Activated B cell treated with CpG ODN at 0.5 μM for 24 hours (primary cell): ENCODE data around the gene HAGHL. TPM values are rescaled to one million over a fixed set of nuclear protein-coding genes. Genes with fewer than 3 reads are reported as not detected.

Experiments used
- ATAC-seq: fragments of 200-7000 bp; cut with Tn5 transposase; one replicate; pipeline ENCODE4 v1.10.0; 2021; ENCODE audit warnings: low read depth, mild to moderate bottlenecking, moderate library complexity
- CTCF ChIA-PET: fragments of 350-600 bp; sonication (Branson Sonifier 250); formaldehyde crosslinking; loops from one replicate; lab custom pipeline; 2021; ENCODE audit warnings: antibody characterized with exemption; lab: Charles Lee
- POLR2A ChIA-PET: fragments of 350-600 bp; sonication (Branson Sonifier 250); formaldehyde crosslinking; loops from one replicate; lab custom pipeline; 2021; ENCODE audit warnings: antibody characterized with exemption; lab: Charles Lee
- DNase-seq: peaks from one replicate; pipeline ENCODE4 v3.0.0; 2022
- H3K27ac Mint-ChIP-seq: one replicate; pipeline ENCODE4 v1.8.0; 2020; ENCODE audit warnings: mixed read lengths
- H3K27me3 Mint-ChIP-seq: one replicate; pipeline ENCODE4 v1.8.0; 2021; ENCODE audit warnings: mixed read lengths
- H3K36me3 Mint-ChIP-seq: one replicate; pipeline ENCODE4 v1.8.0; 2021; ENCODE audit warnings: low read depth, mixed read lengths
- H3K4me1 Mint-ChIP-seq: one replicate; pipeline ENCODE4 v1.8.0; 2021; ENCODE audit warnings: mixed read lengths
- H3K4me3 Mint-ChIP-seq: one replicate; pipeline ENCODE4 v1.8.0; 2020; ENCODE audit warnings: mild to moderate bottlenecking, mixed read lengths
- H3K9me3 Mint-ChIP-seq: one replicate; pipeline ENCODE4 v1.8.0; 2020; ENCODE audit warnings: mixed read lengths
- CTCF ChIP-seq: fragments of 200-600 bp; IDR thresholded peaks from one replicate; pipeline ENCODE4 v1.8.0; 2022; ENCODE audit warnings: antibody characterized with exemption, mild to moderate bottlenecking
- intact Hi-C: fragments of 100-400 bp; cut with micrococcal nuclease; formaldehyde crosslinking; loops from one replicate; pipeline ENCODE4 v1.15.1; 2024
- total RNA-seq: library from RNA; stranded (reverse); gene quantifications from 2 replicates; pipeline ENCODE4 v1.2.3, GENCODE V29; 2022

HAGHL gene
- total RNA-seq, 1 donor from 2014 or later, result 10.9 TPM

- H3K36me3 Mint-ChIP-seq, result peaks cover 5% of the 10 kb centered on the region
- no peak overlapping the region for H3K27ac Mint-ChIP-seq
- ChIA-PET CTCF (no interaction called here), POLR2A (interaction anchor here (0.6 to 1.3 kb wide), 3 partner anchors 16 to 963 kb away, joined by 3 to 4 read pairs (median 4); partner anchors contain the start of gene ANTKMT)
- intact Hi-C loops, result no loop called here
- no peaks in the 10 kb centered on the region for H3K9me3 Mint-ChIP-seq
- H3K4me3 Mint-ChIP-seq, result no peak overlapping the region
- peaks cover 10% of the 10 kb centered on the region for H3K4me1 Mint-ChIP-seq
- no peak for TF ChIP-seq CTCF
- no peak for ATAC-seq
- no peaks in the 10 kb centered on the region for H3K27me3 Mint-ChIP-seq
- DNase-seq, result no peak
These were observed 17.0 kb downstream of the HAGHL start for GRCh38 chr16:743794-744500.

GRCh38 chr16:745739-746138 is 18.8 kb downstream of the HAGHL start:
- H3K4me3 Mint-ChIP-seq, result no peak overlapping the region

DNA sequence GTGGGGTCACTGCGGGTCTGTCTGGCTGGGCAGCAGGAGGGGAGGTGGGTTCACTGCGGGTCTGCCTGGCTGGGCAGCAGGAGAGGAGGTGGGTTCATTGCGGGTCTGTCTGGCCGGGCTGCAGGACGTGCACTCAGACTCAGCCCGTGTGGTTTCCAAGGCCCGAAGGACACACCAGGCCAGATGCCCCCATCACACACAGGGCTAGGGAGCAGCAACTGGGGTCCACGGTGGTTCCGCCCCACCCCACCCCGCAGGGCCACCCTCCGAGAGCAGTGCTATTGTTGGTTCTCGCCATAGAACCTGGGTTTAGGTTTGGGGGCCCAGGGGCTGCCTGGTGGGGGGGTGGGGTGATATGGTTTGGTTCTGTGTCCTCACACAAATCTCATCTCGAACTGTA is 19.7 kb downstream of the HAGHL start:
- intact Hi-C loops, result no loop called here
- ATAC-seq (no peak), DNase-seq (no peak)
- Mint-ChIP-seq H3K27me3 (no peaks in the 10 kb centered on the region), H3K27ac (no peak overlapping the region), H3K9me3 (no peaks in the 10 kb centered on the region), H3K4me1 (no peaks in the 10 kb centered on the region), H3K4me3 (no peak overlapping the region), H3K36me3 (no peaks in the 10 kb centered on the region)
- ChIA-PET CTCF (no interaction called here), POLR2A (no interaction called here)
- no peak for TF ChIP-seq CTCF

More at GRCh38 chr16:745739-746138, 18.8 kb downstream of the HAGHL start:
- intact Hi-C loops, result no loop called here
- no peak for ATAC-seq
- Mint-ChIP-seq H3K36me3 (no peaks in the 10 kb centered on the region), H3K9me3 (no peaks in the 10 kb centered on the region), H3K4me1 (no peaks in the 10 kb centered on the region), H3K27ac (no peak overlapping the region), H3K27me3 (no peaks in the 10 kb centered on the region)
- CTCF ChIA-PET, result no interaction called here
- DNase-seq, result no peak
- POLR2A ChIA-PET, result interaction anchor here (0.8 kb wide), 1 partner anchor 170 kb away, joined by 3 read pairs; no protein-coding TSS in a partner anchor
- TF ChIP-seq CTCF, result no peak

DNA sequence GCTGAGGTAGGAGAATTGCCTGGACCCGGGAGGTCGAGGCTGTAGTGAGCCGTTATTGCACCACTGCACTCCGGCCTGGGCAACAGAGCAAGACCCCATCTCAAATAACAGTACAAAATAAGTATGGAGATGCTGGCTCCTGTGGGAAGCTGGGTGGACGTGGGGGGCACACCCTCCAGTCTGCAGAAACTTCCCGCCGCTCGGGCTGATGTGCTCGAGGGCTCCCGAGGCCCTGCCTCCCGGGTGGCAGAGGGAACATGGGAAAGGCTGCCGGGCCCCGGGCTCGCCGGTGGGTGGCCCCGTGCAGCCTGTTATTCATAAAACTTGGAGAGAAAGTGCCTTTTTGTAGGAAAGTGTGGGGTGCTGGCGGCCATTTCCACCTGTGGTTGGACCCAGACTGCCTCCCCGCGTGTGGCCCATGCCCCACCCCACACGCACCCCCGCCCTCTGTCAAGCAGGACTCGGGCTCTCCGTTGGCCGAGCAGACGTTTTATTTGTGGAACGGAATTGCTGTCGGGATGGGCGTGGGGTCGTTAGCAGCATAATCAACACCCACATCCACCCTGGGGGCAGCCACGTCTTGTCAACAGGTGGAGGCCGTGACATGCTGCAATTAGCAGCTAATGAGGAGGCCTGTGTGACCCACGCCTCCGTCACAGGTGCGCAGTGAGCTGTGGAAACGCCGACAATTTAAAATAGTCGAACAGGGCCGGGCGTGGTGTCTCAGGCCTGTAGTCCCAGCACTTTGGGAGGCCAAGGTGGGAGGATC is 21.3 kb downstream of the HAGHL start:
- Mint-ChIP-seq H3K27me3 (no peaks in the 10 kb centered on the region), H3K4me3 (no peak overlapping the region), H3K4me1 (no peaks in the 10 kb centered on the region), H3K27ac (no peak overlapping the region), H3K9me3 (no peaks in the 10 kb centered on the region), H3K36me3 (no peaks in the 10 kb centered on the region)
- no peak for TF ChIP-seq CTCF
- ChIA-PET CTCF (no interaction called here), POLR2A (no interaction called here)
- no peak for DNase-seq
- no peak for ATAC-seq
- intact Hi-C loops, result no loop called here

DNA sequence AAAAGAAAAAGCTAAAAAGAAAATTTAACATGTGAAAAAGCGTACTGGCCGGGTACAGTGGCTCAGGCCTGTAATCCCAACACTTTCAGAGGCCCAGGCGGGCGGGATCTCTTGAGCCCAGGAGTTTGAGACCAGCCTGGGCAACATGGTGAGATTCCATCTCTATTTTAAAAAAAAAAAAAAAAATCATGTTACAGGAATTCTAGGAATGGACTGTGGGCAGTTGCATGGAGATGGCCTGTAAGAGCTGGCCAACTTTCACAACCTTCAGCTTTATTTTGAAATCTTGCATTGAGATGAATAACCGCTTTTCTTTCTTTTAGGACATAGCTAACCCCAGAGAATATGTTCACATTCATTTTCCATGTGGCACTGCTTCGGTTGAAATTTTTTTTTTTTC is 22.1 kb downstream of the HAGHL start:
- Mint-ChIP-seq H3K4me3 (no peak overlapping the region), H3K27ac (no peak overlapping the region), H3K9me3 (no peaks in the 10 kb centered on the region), H3K36me3 (no peaks in the 10 kb centered on the region), H3K27me3 (no peaks in the 10 kb centered on the region), H3K4me1 (no peaks in the 10 kb centered on the region)
- intact Hi-C loops, result no loop called here
- ATAC-seq (no peak), DNase-seq (no peak)
- ChIA-PET POLR2A (no interaction called here), CTCF (no interaction called here)
- TF ChIP-seq CTCF, result no peak
